ENCODE measurements around the gene FAXDC2. TPM values are rescaled to one million over a fixed set of nuclear protein-coding genes. Genes with fewer than 3 reads are reported as not detected.

FAXDC2 gene
- total RNA-seq, 2 experiments from 2014 or later: not detected

- CTCF ChIA-PET: no interaction called here
Measured at GRCh38 chr5:154878642-154879335, 28.4 kb upstream of the FAXDC2 start.

DNA sequence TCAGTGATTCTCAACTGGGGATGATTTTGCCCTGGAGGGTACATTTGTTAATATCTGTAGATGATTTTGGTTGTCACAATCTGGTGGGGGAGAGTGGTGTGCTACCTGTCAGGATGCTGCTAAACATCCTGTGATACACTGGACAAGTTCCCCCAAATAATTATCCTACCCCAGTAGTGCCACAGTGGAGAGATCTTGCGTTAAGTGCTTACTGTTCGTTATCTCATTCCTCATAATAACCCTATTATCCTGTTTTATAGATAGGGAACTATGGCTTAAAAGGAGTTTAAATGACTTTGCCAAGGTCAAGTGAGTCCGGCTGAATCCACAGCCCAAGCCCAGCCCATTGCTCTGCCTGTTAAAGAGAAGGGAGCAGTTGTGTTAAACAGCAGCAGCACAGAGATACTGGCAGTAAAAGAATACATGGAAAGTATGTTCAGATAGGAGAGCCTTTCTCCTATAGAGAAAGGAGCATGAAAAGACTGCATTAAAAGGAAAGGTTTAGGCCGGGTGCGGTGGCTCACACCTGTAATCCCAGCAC, 23.5 kb upstream of the FAXDC2 start:
- Mint-ChIP-seq H3K36me3 (ENCODE audit: low read depth) (peaks cover 64% of the 10 kb centered on the region), H3K4me1 (ENCODE audit: low read depth) (no peaks in the 10 kb centered on the region), H3K4me3 (no peak overlapping the region), H3K27me3 (ENCODE audit: low read depth) (no peaks in the 10 kb centered on the region), H3K27ac (no peak overlapping the region), H3K9me3 (peaks cover 12% of the 10 kb centered on the region)
- intact Hi-C loops (cut with micrococcal nuclease): no loop called here
- CTCF ChIA-PET: no interaction called here
- DNase-seq: no peak

More at GRCh38 chr5:154878642-154879335, 28.4 kb upstream of the FAXDC2 start:
- Mint-ChIP-seq H3K9me3 (peaks cover 30% of the 10 kb centered on the region), H3K36me3 (ENCODE audit: low read depth) (peaks cover 85% of the 10 kb centered on the region), H3K4me1 (ENCODE audit: low read depth) (no peaks in the 10 kb centered on the region), H3K27ac (no peak overlapping the region), H3K27me3 (ENCODE audit: low read depth) (no peaks in the 10 kb centered on the region), H3K4me3 (no peak overlapping the region)
- no peak for DNase-seq
- intact Hi-C loops (cut with micrococcal nuclease): no loop called here

GRCh38 chr5:154871734-154872133, 21.3 kb upstream of the FAXDC2 start:
- intact Hi-C loops (cut with micrococcal nuclease): no loop called here
- DNase-seq: no peak
- Mint-ChIP-seq H3K4me1 (ENCODE audit: low read depth) (peaks cover 3% of the 10 kb centered on the region), H3K27ac (no peak overlapping the region), H3K27me3 (ENCODE audit: low read depth) (no peaks in the 10 kb centered on the region), H3K4me3 (no peak overlapping the region), H3K9me3 (no peaks in the 10 kb centered on the region), H3K36me3 (ENCODE audit: low read depth) (peaks cover 51% of the 10 kb centered on the region)
- CTCF ChIA-PET: interaction anchor here (0.8 kb wide), 1 partner anchor 114 kb away, joined by 6 read pairs; no protein-coding TSS in a partner anchor

- intact Hi-C loops (cut with micrococcal nuclease): no loop called here
- Mint-ChIP-seq H3K9me3 (no peaks in the 10 kb centered on the region), H3K4me1 (ENCODE audit: low read depth) (peaks cover 19% of the 10 kb centered on the region), H3K4me3 (no peak overlapping the region), H3K36me3 (ENCODE audit: low read depth) (peaks cover 45% of the 10 kb centered on the region), H3K27ac (peak overlapping the region; percentile 43), H3K27me3 (ENCODE audit: low read depth) (no peaks in the 10 kb centered on the region)
- no peak for DNase-seq
- CTCF ChIA-PET: interaction anchor here (0.7 kb wide), 1 partner anchor 235 kb away, joined by 3 read pairs; no protein-coding TSS in a partner anchor
Measured at GRCh38 chr5:154868702-154869101, 18.3 kb upstream of the FAXDC2 start.

DNA sequence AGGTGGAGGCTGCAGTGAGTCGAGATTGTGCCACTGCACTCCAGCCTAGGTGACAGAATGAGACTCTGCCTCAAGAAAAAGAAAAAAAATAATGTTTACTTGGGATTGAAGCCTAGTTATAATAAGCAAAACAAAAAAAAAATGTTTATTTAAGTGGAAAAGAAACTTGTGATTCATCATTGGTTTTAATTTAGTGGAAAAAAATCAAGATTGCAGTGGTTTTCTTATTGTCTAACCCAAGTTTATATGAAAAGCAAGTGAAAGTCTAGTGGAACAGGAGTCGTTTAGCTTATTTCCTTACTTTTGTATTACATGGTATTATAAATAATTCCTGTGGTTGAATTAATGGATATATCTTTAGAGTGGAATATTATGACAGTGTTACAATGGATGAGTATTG, 16.4 kb upstream of the FAXDC2 start:
- H3K27ac Mint-ChIP-seq: no peak overlapping the region
- CTCF ChIA-PET: interaction anchor here (0.9 kb wide), 1 partner anchor 215 kb away, joined by 3 read pairs; no protein-coding TSS in a partner anchor
- DNase-seq: no peak
- peaks cover 34% of the 10 kb centered on the region for H3K4me1 Mint-ChIP-seq (ENCODE audit: low read depth)
- H3K36me3 Mint-ChIP-seq (ENCODE audit: low read depth): peaks cover 42% of the 10 kb centered on the region
- H3K27me3 Mint-ChIP-seq (ENCODE audit: low read depth): no peaks in the 10 kb centered on the region
- intact Hi-C loops (cut with micrococcal nuclease): no loop called here
- no peak overlapping the region for H3K4me3 Mint-ChIP-seq
- no peaks in the 10 kb centered on the region for H3K9me3 Mint-ChIP-seq

GRCh38 chr5:154865466-154866184, 15.2 kb upstream of the FAXDC2 start:
- intact Hi-C loops (cut with micrococcal nuclease): no loop called here
- Mint-ChIP-seq H3K4me1 (ENCODE audit: low read depth) (peaks cover 46% of the 10 kb centered on the region), H3K27ac (peak overlapping the region; percentile 30), H3K27me3 (ENCODE audit: low read depth) (no peaks in the 10 kb centered on the region), H3K36me3 (ENCODE audit: low read depth) (peaks cover 38% of the 10 kb centered on the region), H3K9me3 (no peaks in the 10 kb centered on the region), H3K4me3 (no peak overlapping the region)
- CTCF ChIA-PET: no interaction called here
- no peak for DNase-seq

DNA sequence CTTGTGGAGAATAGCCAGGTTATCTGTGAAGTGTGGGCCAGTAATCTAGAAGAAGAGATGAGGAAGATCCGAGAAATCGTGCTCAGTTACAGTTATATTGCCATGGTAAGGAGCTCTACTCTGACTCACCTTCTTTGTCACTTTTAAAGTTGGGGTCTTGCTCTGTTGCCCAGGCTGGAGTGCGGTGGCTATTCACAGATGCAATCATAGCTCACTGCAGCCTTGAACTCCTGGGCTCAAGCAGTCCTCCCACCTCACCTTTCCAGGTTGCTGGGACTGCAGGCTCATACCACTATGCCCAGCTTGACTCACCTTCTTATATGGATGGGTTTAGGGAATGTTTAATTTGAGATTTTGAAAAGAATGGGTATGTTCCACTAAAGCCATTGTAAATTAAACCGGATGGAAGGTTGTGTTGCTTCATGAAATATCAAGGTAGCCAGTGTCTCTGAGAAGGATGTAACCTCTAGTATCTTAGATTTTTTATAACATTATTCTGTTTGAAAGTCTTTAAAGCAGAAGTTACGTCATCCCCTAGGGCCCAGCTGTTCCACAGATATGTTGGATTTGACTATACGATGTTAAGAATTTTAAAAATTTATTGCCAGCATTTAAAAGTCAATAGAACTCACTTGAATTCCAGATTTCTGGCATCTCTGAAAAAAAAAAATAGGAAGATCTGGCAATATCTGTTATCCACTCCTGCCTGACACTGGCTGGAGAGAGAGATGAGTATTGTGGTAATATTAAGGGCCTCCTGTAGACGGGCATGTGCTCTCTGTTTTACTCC, 13.1 kb upstream of the FAXDC2 start:
- CTCF ChIA-PET: no interaction called here
- intact Hi-C loops (cut with micrococcal nuclease): no loop called here
- DNase-seq: no peak
- no peak overlapping the region for H3K27ac Mint-ChIP-seq
- H3K27me3 Mint-ChIP-seq (ENCODE audit: low read depth): no peaks in the 10 kb centered on the region
- peaks cover 54% of the 10 kb centered on the region for H3K4me1 Mint-ChIP-seq (ENCODE audit: low read depth)
- H3K36me3 Mint-ChIP-seq (ENCODE audit: low read depth): peaks cover 42% of the 10 kb centered on the region
- H3K9me3 Mint-ChIP-seq: no peaks in the 10 kb centered on the region
- H3K4me3 Mint-ChIP-seq: no peak overlapping the region

DNA sequence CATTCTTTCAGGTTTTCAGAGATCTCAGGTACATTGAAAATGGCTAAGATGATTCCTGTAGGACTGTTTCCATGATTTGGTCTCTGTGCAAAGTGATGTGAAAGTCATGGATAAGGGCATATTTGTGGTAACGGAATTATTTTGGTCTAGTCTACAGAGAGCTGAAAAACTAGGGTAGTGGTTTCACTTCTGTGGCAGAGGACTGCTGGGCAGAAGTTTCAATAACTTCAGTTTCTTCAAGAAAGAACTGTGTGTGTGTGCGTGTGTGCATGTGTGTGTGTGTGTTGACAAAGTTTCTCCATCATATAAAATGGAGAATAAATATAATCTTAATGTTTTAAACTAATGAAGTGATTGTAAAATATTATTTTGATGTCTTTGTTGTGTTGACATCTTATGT, 12.4 kb upstream of the FAXDC2 start:
- Mint-ChIP-seq H3K4me1 (ENCODE audit: low read depth) (peaks cover 54% of the 10 kb centered on the region), H3K36me3 (ENCODE audit: low read depth) (peaks cover 41% of the 10 kb centered on the region), H3K9me3 (no peaks in the 10 kb centered on the region), H3K27me3 (ENCODE audit: low read depth) (no peaks in the 10 kb centered on the region), H3K4me3 (no peak overlapping the region), H3K27ac (peak overlapping the region; percentile 65)
- intact Hi-C loops (cut with micrococcal nuclease): no loop called here
- CTCF ChIA-PET: interaction anchor here (0.6 kb wide), 1 partner anchor 30 kb away, joined by 4 read pairs; no protein-coding TSS in a partner anchor
- DNase-seq: no peak

GRCh38 chr5:154861946-154862345, 11.5 kb upstream of the FAXDC2 start:
- no peaks in the 10 kb centered on the region for H3K27me3 Mint-ChIP-seq (ENCODE audit: low read depth)
- CTCF ChIA-PET: interaction anchor here (0.6 kb wide), 1 partner anchor 29 kb away, joined by 4 read pairs; no protein-coding TSS in a partner anchor
- H3K27ac Mint-ChIP-seq: peak overlapping the region; percentile 65
- no peak for DNase-seq
- H3K36me3 Mint-ChIP-seq (ENCODE audit: low read depth): peaks cover 41% of the 10 kb centered on the region
- peaks cover 55% of the 10 kb centered on the region for H3K4me1 Mint-ChIP-seq (ENCODE audit: low read depth)
- intact Hi-C loops (cut with micrococcal nuclease): no loop called here
- H3K4me3 Mint-ChIP-seq: peak overlapping the region; percentile 32
- H3K9me3 Mint-ChIP-seq: no peaks in the 10 kb centered on the region

- peak overlapping the region; percentile 94 for H3K27ac Mint-ChIP-seq
- H3K4me1 Mint-ChIP-seq (ENCODE audit: low read depth): peaks cover 52% of the 10 kb centered on the region
- peaks cover 36% of the 10 kb centered on the region for H3K36me3 Mint-ChIP-seq (ENCODE audit: low read depth)
- H3K4me3 Mint-ChIP-seq: peak overlapping the region; percentile 88
- CTCF ChIA-PET: no interaction called here
- no peak for DNase-seq
- intact Hi-C loops (cut with micrococcal nuclease): no loop called here
- no peaks in the 10 kb centered on the region for H3K27me3 Mint-ChIP-seq (ENCODE audit: low read depth)
- no peaks in the 10 kb centered on the region for H3K9me3 Mint-ChIP-seq
Measured at GRCh38 chr5:154860765-154861164, 10.4 kb upstream of the FAXDC2 start.

DNA sequence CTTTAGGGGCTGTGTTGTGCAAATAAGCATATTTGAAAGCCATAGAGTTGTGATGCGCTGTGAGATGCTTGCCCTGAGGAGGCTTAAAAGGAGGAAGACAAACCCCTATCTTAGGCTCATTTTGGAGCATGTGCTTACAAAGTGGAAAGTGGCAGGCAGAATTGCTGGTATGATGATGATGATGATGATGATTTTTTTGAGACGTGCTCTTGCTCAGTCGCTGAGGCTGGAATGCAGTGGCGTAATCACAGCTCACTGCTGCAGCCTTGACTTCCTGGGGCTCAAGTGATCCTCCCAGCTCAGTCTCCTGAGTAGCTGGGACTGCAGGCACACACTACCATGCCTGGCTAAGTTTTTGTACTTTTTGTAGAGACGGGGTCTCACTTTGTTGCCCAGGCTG, 9.7 kb upstream of the FAXDC2 start:
- peaks cover 30% of the 10 kb centered on the region for H3K36me3 Mint-ChIP-seq (ENCODE audit: low read depth)
- peaks cover 46% of the 10 kb centered on the region for H3K4me1 Mint-ChIP-seq (ENCODE audit: low read depth)
- CTCF ChIA-PET: no interaction called here
- peak overlapping the region; percentile 94 for H3K27ac Mint-ChIP-seq
- no peaks in the 10 kb centered on the region for H3K9me3 Mint-ChIP-seq
- intact Hi-C loops (cut with micrococcal nuclease): no loop called here
- peak overlapping the region; percentile 88 for H3K4me3 Mint-ChIP-seq
- peak; percentile 48 for DNase-seq
- H3K27me3 Mint-ChIP-seq (ENCODE audit: low read depth): no peaks in the 10 kb centered on the region

Measured in activated naive CD4-positive, alpha-beta T cell treated with anti-CD3 and anti-CD28 coated beads for 36 hours (primary cell).